Measurements from ENCODE around the gene CYP1A2.

Gene CYP1A2

DNA sequence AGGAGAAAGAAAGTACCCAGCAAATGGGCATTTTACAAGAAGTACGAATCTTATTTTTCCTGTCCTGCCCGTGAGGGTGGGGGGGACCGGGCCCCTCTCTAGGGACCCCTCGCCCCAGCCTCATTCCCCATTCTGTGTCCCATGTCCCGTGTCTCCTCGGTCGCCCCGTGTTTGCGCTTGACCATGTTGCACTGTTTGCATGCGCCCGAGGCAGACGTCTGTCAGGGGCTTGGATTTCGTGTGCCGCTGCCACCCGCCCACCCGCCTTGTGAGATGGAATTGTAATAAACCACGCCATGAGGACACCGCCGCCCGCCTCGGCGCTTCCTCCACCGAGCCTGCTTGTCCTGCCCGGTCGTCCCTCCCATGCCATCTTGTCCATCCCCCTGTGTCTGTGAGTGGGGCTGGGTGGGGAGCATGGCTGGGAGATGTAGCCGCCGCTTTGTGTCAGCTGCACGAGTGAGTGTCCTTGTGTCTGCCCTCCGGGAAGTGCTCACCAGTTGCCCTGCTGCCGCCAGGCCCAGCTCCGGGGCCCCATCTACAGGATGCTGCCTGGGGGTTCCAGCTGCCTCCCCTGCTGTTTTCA lies 54.3 kb downstream of the CYP1A2 start:
- DNase-seq (ENCODE audit: low read depth in 2 of 2): no peak

DNA sequence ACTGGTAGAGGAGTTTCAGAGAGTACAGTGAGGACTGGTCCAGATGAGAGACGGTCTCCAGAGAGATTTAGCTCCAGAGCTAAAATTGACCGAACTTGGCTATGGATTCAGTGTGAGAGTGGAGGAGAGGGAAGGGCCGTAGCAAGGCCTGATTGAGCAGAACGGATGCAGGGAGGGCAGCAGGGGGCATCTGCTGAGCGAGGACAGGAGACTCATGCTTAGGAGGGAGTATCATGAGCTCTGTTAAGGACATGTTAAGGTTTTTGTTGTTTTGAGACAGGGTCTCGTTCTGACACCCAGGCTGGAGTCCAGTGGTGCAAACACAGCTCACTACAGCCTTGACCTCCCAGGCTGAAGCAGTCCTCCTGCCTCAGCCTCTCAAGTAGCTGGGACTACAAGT lies 56.3 kb downstream of the CYP1A2 start:
- DNase-seq (ENCODE audit: low read depth in 2 of 2): no peak
